Limb (tissue), 2 donors: Measurements from ENCODE around the gene AUTS2.

Source experiments
- DNase-seq, 2 donors: peaks; one replicate each; pipeline ENCODE4 v3.0.0-alpha.2; 2016; ENCODE audit errors: extremely low spot score in 2 of 2

AUTS2 gene

GRCh38 chr7:70673778-70674570 is 1075.7 kb downstream of the AUTS2 start:
- DNase-seq: no peak

GRCh38 chr7:70674571-70675010 is 1076.3 kb downstream of the AUTS2 start:
- no peak for DNase-seq

- no peak for DNase-seq
Measured at GRCh38 chr7:70676243-70676642, 1078.0 kb downstream of the AUTS2 start.

GRCh38 chr7:70678621-70679251 is 1080.5 kb downstream of the AUTS2 start:
- DNase-seq: no peak

DNA sequence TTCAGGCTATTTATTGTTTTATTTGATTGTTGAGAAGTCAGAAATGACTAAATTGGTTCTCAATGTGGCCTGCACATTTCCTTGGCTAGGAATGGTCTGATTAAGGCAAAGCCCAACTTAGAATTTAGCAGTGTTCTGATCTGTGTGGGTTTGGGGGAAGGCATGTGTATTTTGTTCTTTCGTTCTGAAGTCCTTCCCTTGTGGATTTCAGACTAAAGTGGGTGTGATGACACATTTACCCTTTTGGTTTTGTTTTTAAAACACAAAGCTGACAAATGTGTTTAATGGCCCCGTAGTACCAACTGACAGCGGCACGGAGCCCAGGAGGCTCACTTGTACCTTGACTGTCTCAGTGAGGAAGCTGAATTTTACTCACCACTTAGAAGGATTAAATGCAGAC is 1081.4 kb downstream of the AUTS2 start:
- DNase-seq: no peak

DNA sequence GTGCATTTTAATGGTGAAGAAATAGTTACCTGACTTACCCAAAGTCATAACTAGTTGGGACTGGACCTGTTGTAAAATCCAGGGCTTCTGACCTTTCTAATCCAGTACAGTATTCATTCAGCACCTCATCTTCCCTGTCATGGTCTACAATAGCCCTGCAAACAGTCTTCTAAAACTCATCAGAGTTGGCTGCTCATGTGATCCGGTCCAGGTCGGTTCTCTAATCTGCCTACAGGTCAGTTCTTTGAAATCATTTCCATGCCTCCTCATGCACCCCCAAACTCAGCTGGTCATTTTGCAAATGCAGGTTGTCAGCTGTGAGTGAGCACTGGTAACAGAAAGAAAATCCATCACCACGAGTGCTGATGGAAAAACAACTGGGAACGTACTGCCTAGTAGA is 1082.0 kb downstream of the AUTS2 start:
- no peak for DNase-seq

GRCh38 chr7:70680743-70681468 is 1082.6 kb downstream of the AUTS2 start:
- no peak for DNase-seq

DNA sequence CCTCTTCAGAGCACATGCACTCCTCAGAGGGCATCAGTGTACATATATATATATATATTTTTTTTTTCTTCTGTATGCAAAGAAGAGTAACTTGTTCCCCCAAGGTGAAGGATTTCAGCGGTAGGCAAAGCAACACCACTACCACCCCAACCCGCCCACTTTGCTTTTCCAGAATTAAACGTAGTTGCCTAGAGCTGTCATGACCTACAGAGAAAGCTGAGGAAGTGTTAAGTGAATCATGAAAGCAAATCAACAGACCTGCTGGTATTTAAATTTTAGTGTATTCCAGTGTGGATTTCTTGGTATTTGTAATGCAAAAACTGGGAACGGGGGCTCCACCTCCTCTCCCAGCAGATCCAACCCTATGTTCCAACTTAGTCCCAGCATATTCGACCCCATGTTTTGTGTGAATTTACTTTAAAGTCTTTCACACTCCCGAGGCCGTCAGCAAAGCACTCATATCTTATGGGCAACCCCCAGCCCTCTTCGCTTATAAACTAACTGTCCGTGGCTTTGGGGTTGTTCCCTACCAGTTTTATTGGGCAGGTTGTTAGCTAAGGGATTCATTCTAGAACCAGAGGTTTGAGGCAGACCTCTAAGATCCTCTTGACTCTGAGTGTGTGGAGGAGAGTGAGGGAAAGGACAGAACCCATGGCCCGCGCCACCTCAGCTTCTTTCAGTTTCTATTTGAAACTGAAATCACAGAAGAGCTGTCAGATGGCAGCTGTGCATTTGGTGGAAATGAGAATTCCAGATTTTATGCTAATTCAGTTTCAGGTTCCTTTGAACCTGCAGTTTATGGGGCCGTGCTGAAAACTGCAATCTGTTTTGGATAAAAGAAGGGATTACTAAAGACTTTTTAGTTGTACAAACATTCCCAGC is 1083.4 kb downstream of the AUTS2 start:
- no peak for DNase-seq

DNA sequence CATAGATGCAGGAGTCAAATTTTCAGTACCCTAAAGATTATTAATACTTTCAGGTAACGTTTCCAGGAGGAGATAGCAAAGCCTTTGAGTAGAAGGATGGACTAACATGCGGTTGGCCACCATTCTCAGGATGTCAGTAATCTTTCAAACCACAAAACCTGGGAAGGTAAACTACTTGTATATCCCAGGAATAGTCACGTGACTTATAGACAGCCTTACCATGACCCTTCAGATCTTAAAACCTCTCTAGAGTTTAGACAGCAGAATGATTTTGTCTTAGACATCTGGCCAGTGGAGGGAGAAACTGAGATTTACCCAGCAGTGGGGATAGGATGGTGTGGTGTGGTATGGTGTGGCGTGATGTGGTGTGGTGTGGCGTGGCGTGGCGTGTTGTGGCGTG is 1085.9 kb downstream of the AUTS2 start:
- no peak for DNase-seq

DNA sequence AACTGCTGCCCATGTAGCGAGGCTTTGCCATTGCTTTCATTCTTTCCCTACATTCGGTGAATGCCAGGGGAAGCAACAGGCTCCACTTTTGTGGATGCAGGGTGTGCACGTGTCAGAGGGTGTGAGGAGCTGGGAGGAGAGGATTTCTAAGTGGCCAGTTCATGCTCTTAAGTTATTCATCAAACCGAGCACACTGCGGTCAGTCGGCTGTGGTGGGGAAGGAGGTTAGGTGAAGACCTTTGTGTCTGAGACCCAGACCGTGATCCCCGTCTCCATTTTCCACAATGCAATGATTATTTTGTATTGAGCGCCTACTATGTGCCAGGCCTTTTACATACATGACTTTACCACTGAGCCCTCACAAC is 1095.0 kb downstream of the AUTS2 start:
- DNase-seq: no peak

- peak; percentile 49 to 88 for DNase-seq
Measured at GRCh38 chr7:70693686-70694433, 1095.6 kb downstream of the AUTS2 start.

DNA sequence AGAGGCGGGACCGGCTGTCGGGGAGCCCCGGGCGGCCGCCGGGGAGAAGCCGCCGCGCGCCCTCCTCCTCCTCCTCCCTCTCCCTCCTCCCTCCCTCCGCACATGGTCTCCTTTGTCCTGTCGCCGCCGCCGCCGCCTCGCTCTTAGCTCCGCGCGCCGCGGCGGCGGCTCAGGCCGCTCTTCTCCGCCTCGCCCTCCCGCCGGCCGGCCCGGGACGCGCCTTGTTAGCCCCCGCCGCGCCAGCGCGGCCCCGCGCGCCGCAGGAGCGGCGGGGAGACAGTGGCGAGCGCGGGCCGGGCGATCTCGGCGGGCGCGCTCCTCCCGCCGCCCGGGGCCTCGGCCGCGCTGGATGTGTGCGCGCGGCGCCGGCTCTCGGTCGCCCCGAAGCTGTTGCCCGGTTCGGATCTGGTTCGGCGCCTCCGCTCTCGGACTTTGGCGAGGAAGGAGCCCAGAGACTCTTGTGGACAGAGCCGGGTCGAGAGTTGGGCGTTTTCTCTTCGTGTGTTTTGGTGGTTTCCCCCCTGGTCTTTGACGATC is 1096.2 kb downstream of the AUTS2 start:
- DNase-seq: no peak

- peak in 1 of 2 donors; percentile 76 for DNase-seq
Measured at GRCh38 chr7:70694971-70695794, 1096.9 kb downstream of the AUTS2 start.

- no peak for DNase-seq
Measured at GRCh38 chr7:70695795-70696083, 1097.5 kb downstream of the AUTS2 start.

GRCh38 chr7:70696201-70696754 is 1098.0 kb downstream of the AUTS2 start:
- DNase-seq: no peak

DNA sequence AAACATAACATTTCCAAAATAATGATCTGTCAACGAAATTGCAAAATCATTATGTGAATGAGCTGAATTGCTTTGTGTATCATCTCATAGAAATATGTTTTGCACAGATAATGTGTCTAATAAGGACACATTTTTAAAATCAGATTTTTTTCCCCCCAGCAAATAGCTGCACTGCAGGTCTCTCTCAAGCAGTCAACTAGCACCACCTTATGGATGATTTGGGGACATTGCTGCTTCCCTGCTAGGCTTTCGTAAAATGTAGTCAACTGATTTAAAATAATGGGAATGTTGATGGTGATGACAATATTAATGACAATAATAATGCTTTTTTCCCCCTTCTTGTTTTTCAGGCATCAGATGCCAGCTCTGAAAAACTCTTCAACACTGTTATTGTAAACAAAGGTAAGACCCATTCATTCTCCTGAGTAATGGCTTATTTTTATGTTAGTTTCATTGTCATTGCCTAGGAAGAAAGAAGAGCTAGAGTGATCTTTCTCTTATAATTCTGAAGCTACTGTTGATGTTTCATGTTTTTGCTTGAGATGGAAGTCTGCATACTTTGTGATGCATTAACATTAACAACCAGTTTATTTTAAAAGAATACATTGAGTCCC is 1100.1 kb downstream of the AUTS2 start:
- peak in 1 of 2 donors; percentile 82 for DNase-seq

GRCh38 chr7:70699271-70699670 is 1101.0 kb downstream of the AUTS2 start:
- no peak for DNase-seq

- no peak for DNase-seq
Measured at GRCh38 chr7:70700055-70700940, 1102.0 kb downstream of the AUTS2 start.
